PFSK-1 (cell line): ENCODE data around the gene NEURL1B.

ENCODE experiments used
- FOXP2 ChIP-seq: optimal IDR thresholded peaks from 2 replicates; pipeline ENCODE3; 2011; ENCODE audit warnings: borderline replicate concordance, control low read depth, inconsistent platforms; ENCODE audit not compliant: insufficient read depth; ENCODE audit errors: extremely low read length, extremely low read depth
- POLR2AphosphoS5 ChIP-seq: IDR thresholded peaks from 2 replicates; pipeline ENCODE4 v1.6.1; 2012; ENCODE audit warnings: low read depth, mild to moderate bottlenecking, control low read depth, low read length, moderate library complexity
- REST ChIP-seq, 2 experiments: IDR thresholded peaks; 2 replicates each; pipeline versions ENCODE4 v1.6.1 to v1.8.0; 2011 to 2012; ENCODE audit warnings: low read depth in 2 of 2, low read length in 2 of 2, control low read depth in 1 of 2, inconsistent platforms in 1 of 2, mild to moderate bottlenecking in 1 of 2, moderate library complexity in 1 of 2; ENCODE audit not compliant: insufficient read depth in 1 of 2
- SIN3A ChIP-seq: IDR thresholded peaks from 2 replicates; pipeline ENCODE4 v1.6.1; 2012; ENCODE audit warnings: mild to moderate bottlenecking, low read length, moderate library complexity, borderline replicate concordance; ENCODE audit not compliant: insufficient read depth
- TAF1 ChIP-seq: IDR thresholded peaks from 2 replicates; pipeline ENCODE4 v1.6.1; 2012; ENCODE audit warnings: low read length, control low read depth, borderline replicate concordance; ENCODE audit not compliant: insufficient read depth

Gene NEURL1B

GRCh38 chr5:172662596-172662995, 21.5 kb downstream of the NEURL1B start:
- TF ChIP-seq TAF1 = no peak
- TF ChIP-seq POLR2AphosphoS5 = no peak
- TF ChIP-seq FOXP2 = no peak
- TF ChIP-seq SIN3A = no peak
- TF ChIP-seq REST (IDR thresholded peaks at IDR 0.05; ENCODE audit: insufficient read depth in 1 of 2, low read depth in 2 of 2, low read length in 2 of 2) = no peak

- TF ChIP-seq POLR2AphosphoS5 (no peak), REST (IDR thresholded peaks at IDR 0.05; ENCODE audit: insufficient read depth in 1 of 2, low read depth in 2 of 2, low read length in 2 of 2) (no peak), FOXP2 (no peak), SIN3A (no peak), TAF1 (no peak)
Measured at GRCh38 chr5:172664018-172664417, 23.0 kb downstream of the NEURL1B start.

- TF ChIP-seq FOXP2 (no peak), SIN3A (no peak), TAF1 (no peak), POLR2AphosphoS5 (no peak), REST (IDR thresholded peaks at IDR 0.05; ENCODE audit: insufficient read depth in 1 of 2, low read depth in 2 of 2, low read length in 2 of 2) (no peak)
Measured at GRCh38 chr5:172664681-172665541, 23.8 kb downstream of the NEURL1B start.

- TF ChIP-seq TAF1 (no peak), REST (IDR thresholded peaks at IDR 0.05; ENCODE audit: insufficient read depth in 1 of 2, low read depth in 2 of 2, low read length in 2 of 2) (no peak), SIN3A (no peak), POLR2AphosphoS5 (no peak), FOXP2 (no peak)
Measured at GRCh38 chr5:172666251-172666650, 25.2 kb downstream of the NEURL1B start.
